Fibroblast of the aortic adventitia (primary cell): Measurements from ENCODE around the gene KHDC1. TPM values are rescaled to one million over a fixed set of nuclear protein-coding genes. Genes with fewer than 3 reads are reported as not detected.
A peak's percentile ranks its signal among the peaks of the same experiment; 100 is the strongest.
"Not testable (repeated sequence)": the region's sequence is repeated elsewhere in the genome, so short reads cannot be mapped to it uniquely, and the experiment has no call there.

Experiments used
- DNase-seq: peaks from one replicate; pipeline ENCODE4 v3.0.0-alpha.2; 2010; ENCODE audit warnings: low read depth
- H3K4me3 ChIP-seq: 2 replicates; pipeline ENCODE4 v1.5.1; 2011; ENCODE audit warnings: low read depth, mild to moderate bottlenecking, control low read depth, low read length, moderate library complexity
- CTCF ChIP-seq: IDR thresholded peaks from 2 replicates; pipeline ENCODE4 v1.5.1; 2011; ENCODE audit warnings: mild to moderate bottlenecking, low read length, control low read depth, inconsistent platforms; ENCODE audit not compliant: insufficient read depth
- total RNA-seq: library from RNA; depleted of rRNA; stranded (reverse); fragments of >200 nt; gene quantifications from 2 replicates; pipeline ENCODE4 v1.2.3, GENCODE V29; 2012; ENCODE audit warnings: low replicate concordance

Gene KHDC1
- total RNA-seq, 1 donor, result 4.5 TPM

DNA sequence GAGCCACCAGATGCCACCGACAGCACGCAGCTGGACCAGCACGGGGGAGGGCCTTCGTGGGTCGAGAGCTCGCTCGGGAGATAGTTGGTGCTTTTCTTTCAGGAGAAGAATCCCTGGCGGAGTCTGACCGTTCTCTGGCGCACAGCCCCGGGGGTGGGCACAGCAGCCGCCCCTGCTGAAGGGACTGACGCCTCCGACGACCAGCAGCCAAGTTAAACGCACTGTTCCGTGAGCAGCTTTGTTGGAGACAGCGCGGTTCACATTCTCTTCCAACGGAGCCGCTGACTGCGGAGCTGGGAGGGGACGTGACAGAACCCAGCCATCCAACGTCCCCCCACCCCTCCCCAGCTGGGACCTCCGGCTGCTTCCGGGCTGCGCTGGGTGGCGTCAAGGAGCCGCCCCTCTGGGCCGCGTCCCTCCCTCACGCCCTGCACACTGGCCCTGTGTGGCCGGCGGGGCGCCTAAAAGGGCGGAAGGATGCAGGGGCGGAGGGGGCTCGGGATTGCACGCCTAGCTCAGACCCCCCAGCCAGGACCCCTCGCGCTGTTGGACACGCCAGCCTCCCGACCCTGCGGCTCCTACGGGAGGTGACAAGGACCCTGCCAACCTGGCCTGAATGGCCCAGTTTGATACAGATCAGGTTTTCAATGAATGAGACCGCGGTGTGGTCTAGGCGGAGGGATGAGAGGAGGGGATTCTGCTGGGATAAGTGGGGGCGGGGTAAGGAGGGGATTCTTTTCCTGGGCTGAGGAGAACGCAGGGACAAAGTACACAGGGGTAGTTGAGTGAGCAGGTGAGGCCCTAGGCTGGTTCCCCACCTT is 36.4 kb upstream of the KHDC1 start:
- TF ChIP-seq CTCF, result no peak
- peak overlapping the region; percentile 32 for H3K4me3 ChIP-seq
- DNase-seq, result no peak

GRCh38 chr6:73293331-73293730 is 30.3 kb upstream of the KHDC1 start:
- no peak for DNase-seq
- TF ChIP-seq CTCF, result no peak
- H3K4me3 ChIP-seq, result no peak overlapping the region

- TF ChIP-seq CTCF, result no peak
- no peak overlapping the region for H3K4me3 ChIP-seq
- no peak for DNase-seq
Measured at GRCh38 chr6:73290435-73290834, 27.4 kb upstream of the KHDC1 start.

- TF ChIP-seq CTCF, result no peak
- no peak for DNase-seq
- no peak overlapping the region for H3K4me3 ChIP-seq
Measured at GRCh38 chr6:73286752-73287151, 23.8 kb upstream of the KHDC1 start.

DNA sequence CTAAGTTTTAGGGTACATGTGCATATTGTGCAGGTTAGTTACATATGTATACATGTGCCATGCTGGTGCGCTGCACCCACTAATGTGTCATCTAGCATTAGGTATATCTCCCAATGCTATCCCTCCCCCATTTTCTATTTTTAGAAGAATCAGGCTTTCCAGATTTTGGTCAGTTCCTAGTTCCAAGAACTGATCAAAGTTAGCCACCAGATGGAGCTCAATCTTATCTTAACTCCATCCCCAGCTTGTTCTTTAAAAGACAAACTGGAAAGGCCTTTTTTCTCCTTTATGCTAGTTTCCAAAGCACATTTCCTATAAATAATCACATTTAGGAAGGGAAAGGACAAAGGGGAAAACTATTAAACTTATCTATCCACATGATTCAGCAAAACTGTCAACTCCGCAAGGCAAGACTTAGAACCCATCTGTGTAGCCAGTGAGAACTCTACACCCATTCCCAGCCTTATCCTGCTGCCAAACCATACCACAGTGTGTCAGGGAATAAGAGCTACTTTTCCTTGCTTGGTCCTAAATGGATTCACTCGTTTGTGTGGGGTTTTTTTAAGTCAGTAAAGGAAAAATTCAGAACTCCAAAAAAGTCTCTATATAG is 22.8 kb upstream of the KHDC1 start:
- peak; percentile 86 for DNase-seq
- peak; percentile 59 for TF ChIP-seq CTCF
- no peak overlapping the region for H3K4me3 ChIP-seq

DNA sequence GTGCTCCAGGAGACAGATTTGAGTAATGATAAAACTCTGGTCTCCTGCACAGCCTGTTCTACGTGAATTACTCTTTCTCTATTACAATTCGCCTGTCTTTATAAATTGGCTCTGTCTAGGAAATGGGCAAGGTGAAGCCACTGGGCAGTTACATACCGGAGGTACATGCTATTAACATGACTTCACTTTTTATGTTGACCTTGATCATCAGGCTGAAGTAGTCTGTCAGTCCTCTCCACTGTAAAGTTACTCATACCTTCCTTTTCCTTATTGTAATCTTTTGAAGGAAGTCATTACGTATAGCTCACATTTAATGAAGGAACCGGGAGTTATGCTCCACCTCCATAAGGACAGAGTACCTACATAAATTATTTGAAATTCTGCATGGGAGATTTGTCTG is 19.9 kb upstream of the KHDC1 start:
- no peak for TF ChIP-seq CTCF
- H3K4me3 ChIP-seq, result no peak overlapping the region
- no peak for DNase-seq

DNA sequence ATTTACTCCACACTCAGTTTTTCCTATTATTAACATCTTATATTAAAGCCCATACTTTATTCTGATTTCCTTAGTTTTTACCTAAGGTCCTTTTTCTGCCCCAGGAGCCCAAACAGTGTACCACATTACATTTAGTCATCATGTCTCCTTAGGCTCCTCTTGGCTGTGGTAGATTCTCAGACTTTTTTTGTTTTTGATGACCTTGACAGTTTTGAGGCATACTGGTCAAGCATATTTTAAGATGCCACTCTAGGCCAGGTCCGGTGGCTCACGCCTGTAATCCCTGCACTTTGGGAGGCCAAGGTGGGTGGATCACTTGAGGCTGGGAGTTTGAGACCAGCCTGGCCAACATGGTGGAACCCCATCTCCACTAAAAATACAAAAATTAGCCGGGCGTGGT is 18.7 kb upstream of the KHDC1 start:
- not testable (repeated sequence) for H3K4me3 ChIP-seq

GRCh38 chr6:73269296-73269695 is 6.3 kb upstream of the KHDC1 start:
- not testable (repeated sequence) for H3K4me3 ChIP-seq, DNase-seq

More for the DNA sequence above, 18.7 kb upstream of the KHDC1 start:
- DNase-seq, result not testable (repeated sequence)

DNA sequence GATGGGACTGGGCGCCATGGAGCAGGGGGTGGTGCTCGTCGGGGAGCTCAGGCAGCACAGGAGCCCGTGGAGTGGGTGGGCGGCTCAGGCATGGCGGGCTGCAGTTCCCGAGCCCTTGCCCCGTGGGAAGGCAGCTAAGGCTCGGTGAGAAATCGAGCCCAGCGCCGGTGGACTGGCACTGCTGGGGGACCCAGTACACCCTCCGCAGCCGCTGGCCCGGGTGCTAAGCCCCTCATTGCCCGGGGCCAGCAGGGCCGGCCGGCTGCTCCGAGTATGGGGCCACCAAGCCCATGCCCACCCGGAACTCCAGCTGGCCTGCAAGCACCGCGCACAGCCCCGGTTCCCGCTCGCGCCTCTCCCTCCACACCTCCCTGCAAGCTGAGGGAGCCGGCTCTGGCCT is 5.9 kb upstream of the KHDC1 start:
- not testable (repeated sequence) for DNase-seq, H3K4me3 ChIP-seq
